D341Med (cell line): ENCODE results near the gene SKI.
A peak's percentile ranks its signal among the peaks of the same experiment; 100 is the strongest.

ENCODE experiments used
- DNase-seq: peaks from one replicate; pipeline ENCODE4 v3.0.0; 2012; ENCODE audit warnings: low spot score

SKI gene

GRCh38 chr1:2229911-2230731 lies 2.0 kb downstream of the SKI start:
- no peak for DNase-seq

GRCh38 chr1:2230781-2231531 lies 2.8 kb downstream of the SKI start:
- no peak for DNase-seq

GRCh38 chr1:2231532-2232254 lies 3.6 kb downstream of the SKI start:
- peak; percentile 70 for DNase-seq

GRCh38 chr1:2232255-2232915 lies 4.3 kb downstream of the SKI start:
- no peak for DNase-seq

GRCh38 chr1:2232916-2233438 lies 4.9 kb downstream of the SKI start:
- DNase-seq, result no peak

GRCh38 chr1:2233468-2233867 lies 5.3 kb downstream of the SKI start:
- DNase-seq, result no peak

GRCh38 chr1:2233997-2234761 lies 6.1 kb downstream of the SKI start:
- no peak for DNase-seq

GRCh38 chr1:2234762-2235113 lies 6.6 kb downstream of the SKI start:
- no peak for DNase-seq

GRCh38 chr1:2235300-2235998 lies 7.3 kb downstream of the SKI start:
- DNase-seq, result no peak

- DNase-seq, result no peak
Observed at GRCh38 chr1:2236695-2237677, 8.9 kb downstream of the SKI start.

- no peak for DNase-seq
Observed at GRCh38 chr1:2237773-2238172, 9.7 kb downstream of the SKI start.

GRCh38 chr1:2238361-2239012 lies 10.4 kb downstream of the SKI start:
- DNase-seq, result no peak

- DNase-seq, result no peak
Observed at GRCh38 chr1:2239013-2239370, 10.9 kb downstream of the SKI start.

- DNase-seq, result no peak
Observed at GRCh38 chr1:2239384-2239985, 11.4 kb downstream of the SKI start.

- DNase-seq, result no peak
Observed at GRCh38 chr1:2240270-2241156, 12.4 kb downstream of the SKI start.

- no peak for DNase-seq
Observed at GRCh38 chr1:2241820-2242219, 13.7 kb downstream of the SKI start.
